AG10803 (cell line): ENCODE results near the gene PARD3.
A peak's percentile ranks its signal among the peaks of the same experiment; 100 is the strongest.

Experiments used
- DNase-seq: peaks from one replicate; pipeline ENCODE4 v3.0.0; 2010; ENCODE audit warnings: low read depth
- H3K4me3 ChIP-seq: 2 replicates; pipeline ENCODE4 v1.5.1; 2011; ENCODE audit warnings: mild to moderate bottlenecking, low read length, control low read depth
- CTCF ChIP-seq: conservative IDR thresholded peaks from 2 replicates; pipeline ENCODE4 v1.5.1; 2011; ENCODE audit warnings: mild to moderate bottlenecking, low read length, control low read depth, inconsistent platforms

The PARD3 gene

GRCh38 chr10:34156781-34157425 lies 658.2 kb downstream of the PARD3 start:
- peak; percentile 66 for DNase-seq

GRCh38 chr10:34155812-34156211 lies 659.3 kb downstream of the PARD3 start:
- TF ChIP-seq CTCF = no peak
- H3K4me3 ChIP-seq = no peak overlapping the region
- no peak for DNase-seq

More at GRCh38 chr10:34156781-34157425, 658.2 kb downstream of the PARD3 start:
- no peak overlapping the region for H3K4me3 ChIP-seq
- peak; percentile 52 for TF ChIP-seq CTCF

GRCh38 chr10:34154383-34154900 lies 660.7 kb downstream of the PARD3 start:
- no peak for DNase-seq
- no peak for TF ChIP-seq CTCF
- H3K4me3 ChIP-seq = no peak overlapping the region

- DNase-seq = no peak
- H3K4me3 ChIP-seq = no peak overlapping the region
- TF ChIP-seq CTCF = no peak
Measured at GRCh38 chr10:34153663-34154382, 661.3 kb downstream of the PARD3 start.

- H3K4me3 ChIP-seq = no peak overlapping the region
- DNase-seq = no peak
- TF ChIP-seq CTCF = no peak
Measured at GRCh38 chr10:34152434-34152833, 662.7 kb downstream of the PARD3 start.

GRCh38 chr10:34151931-34152330 lies 663.2 kb downstream of the PARD3 start:
- TF ChIP-seq CTCF = no peak
- H3K4me3 ChIP-seq = no peak overlapping the region
- no peak for DNase-seq

- no peak for TF ChIP-seq CTCF
- H3K4me3 ChIP-seq = no peak overlapping the region
- no peak for DNase-seq
Measured at GRCh38 chr10:34151481-34151880, 663.6 kb downstream of the PARD3 start.
